BJ (cell line): ENCODE data around the gene SPTBN2. TPM values are rescaled to one million over a fixed set of nuclear protein-coding genes. Genes with fewer than 3 reads are reported as not detected.

ENCODE experiments used
- CTCF ChIA-PET: fragments of 350-600 bp; formaldehyde crosslinking; extraction: SDS; loops from one replicate; lab custom pipeline; 2021; ENCODE audit warnings: antibody characterized with exemption, inconsistent platforms; lab: Yijun Ruan, JAX
- POLR2A ChIA-PET: fragments of 300-600 bp; sonication (Branson Sonifier 250); formaldehyde crosslinking; extraction: SDS; loops from one replicate; lab custom pipeline; 2021; ENCODE audit warnings: antibody characterized with exemption; lab: Charles Lee
- DNase-seq: peaks from one replicate; pipeline ENCODE4 v3.0.0-alpha.2; 2011; ENCODE audit warnings: low read depth
- H3K27me3 ChIP-seq: 2 replicates; pipeline ENCODE4 v1.6.0; 2011; ENCODE audit warnings: low read length; ENCODE audit not compliant: control insufficient read depth, insufficient read depth
- H3K36me3 ChIP-seq: 2 replicates; pipeline ENCODE4 v1.5.1; 2011; ENCODE audit warnings: low read length; ENCODE audit not compliant: control insufficient read depth, insufficient read depth
- H3K4me3 ChIP-seq: 2 replicates; pipeline ENCODE4 v1.5.1; 2011; ENCODE audit warnings: low read depth, mild to moderate bottlenecking, control low read depth, low read length
- CTCF ChIP-seq: IDR thresholded peaks from 2 replicates; pipeline ENCODE4 v1.5.1; 2011; ENCODE audit warnings: low read depth, mild to moderate bottlenecking, control low read depth, inconsistent platforms, low read length, moderate library complexity; ENCODE audit not compliant: insufficient read depth
- polyA plus RNA-seq: library from polyadenylated mRNA; depleted of rRNA; stranded (reverse); fragments of >200 nt; gene quantifications from 2 replicates; pipeline ENCODE4 v1.2.3, GENCODE V29; 2011

Gene SPTBN2
- polyA plus RNA-seq, 1 experiment, result 0.25 TPM

GRCh38 chr11:66659763-66660162, 69.3 kb downstream of the SPTBN2 start:
- CTCF ChIA-PET, result interaction anchor here (0.8 kb wide), 1 partner anchor 19 kb away, joined by 3 read pairs; no protein-coding TSS in a partner anchor
- POLR2A ChIA-PET, result interaction anchor here (0.6 kb wide), 2 partner anchors 10 to 21 kb away, joined by 3 read pairs; no protein-coding TSS in a partner anchor
- Histone ChIP-seq H3K4me3 (no peak overlapping the region), H3K36me3 (peaks cover 4% of the 10 kb centered on the region), H3K27me3 (no peaks in the 10 kb centered on the region; the same call in 1 of the 2 replicates)
- no peak for DNase-seq
- TF ChIP-seq CTCF, result no peak

- H3K36me3 ChIP-seq, result no peaks in the 10 kb centered on the region; the same call in 1 of the 2 replicates
- H3K4me3 ChIP-seq, result no peak overlapping the region
- no peak for TF ChIP-seq CTCF
- POLR2A ChIA-PET, result no interaction called here
- CTCF ChIA-PET, result interaction anchor here (0.9 to 2.3 kb wide), 5 partner anchors 9 to 76 kb away, joined by 3 to 7 read pairs (median 4); partner anchors contain the start of gene RBM4B
- no peak for DNase-seq
- H3K27me3 ChIP-seq, result no peaks in the 10 kb centered on the region
Measured at GRCh38 chr11:66653123-66653522, 75.9 kb downstream of the SPTBN2 start.

GRCh38 chr11:66652651-66653050, 76.4 kb downstream of the SPTBN2 start:
- H3K36me3 ChIP-seq, result no peaks in the 10 kb centered on the region; the same call in 1 of the 2 replicates
- no peaks in the 10 kb centered on the region for H3K27me3 ChIP-seq
- no peak for DNase-seq
- H3K4me3 ChIP-seq, result no peak overlapping the region
- TF ChIP-seq CTCF, result no peak
- POLR2A ChIA-PET, result no interaction called here
- CTCF ChIA-PET, result interaction anchor here (0.9 to 2.3 kb wide), 5 partner anchors 9 to 75 kb away, joined by 3 to 7 read pairs (median 4); partner anchors contain the start of gene RBM4B

GRCh38 chr11:66651016-66651415, 78.0 kb downstream of the SPTBN2 start:
- no peak for DNase-seq
- ChIA-PET POLR2A (no interaction called here), CTCF (no interaction called here)

More at GRCh38 chr11:66651016-66651415, 78.0 kb downstream of the SPTBN2 start:
- TF ChIP-seq CTCF, result no peak
- Histone ChIP-seq H3K4me3 (no peak overlapping the region), H3K36me3 (peaks cover 6% of the 10 kb centered on the region; the same call in 1 of the 2 replicates), H3K27me3 (no peaks in the 10 kb centered on the region)
